ENCODE measurements around the gene ZNF799.
"Not testable (repeated sequence)": the region's sequence is repeated elsewhere in the genome, so short reads cannot be mapped to it uniquely, and the experiment has no call there.

Gene ZNF799

DNA sequence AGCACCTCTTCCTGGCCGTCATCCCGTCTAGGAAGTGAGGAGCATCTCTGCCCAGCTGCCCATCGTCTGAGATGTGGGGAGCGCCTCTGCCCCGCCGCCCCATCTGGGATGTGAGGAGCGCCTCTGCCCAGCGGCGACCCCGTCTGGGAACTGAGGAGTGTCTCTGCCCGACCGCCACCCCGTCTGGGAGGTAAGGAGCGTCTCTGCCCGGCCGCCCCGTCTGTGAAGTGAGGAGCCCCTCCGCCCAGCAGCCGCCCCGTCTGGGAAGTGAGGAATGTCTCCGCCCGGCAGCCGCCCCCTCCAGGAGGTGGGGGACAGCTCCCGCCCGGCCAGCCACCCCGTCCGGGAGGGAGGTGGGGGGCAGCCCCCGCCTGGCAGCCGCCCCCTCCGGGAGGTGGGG lies 38.8 kb downstream of the ZNF799 start:
- not testable (repeated sequence) for DNase-seq

DNA sequence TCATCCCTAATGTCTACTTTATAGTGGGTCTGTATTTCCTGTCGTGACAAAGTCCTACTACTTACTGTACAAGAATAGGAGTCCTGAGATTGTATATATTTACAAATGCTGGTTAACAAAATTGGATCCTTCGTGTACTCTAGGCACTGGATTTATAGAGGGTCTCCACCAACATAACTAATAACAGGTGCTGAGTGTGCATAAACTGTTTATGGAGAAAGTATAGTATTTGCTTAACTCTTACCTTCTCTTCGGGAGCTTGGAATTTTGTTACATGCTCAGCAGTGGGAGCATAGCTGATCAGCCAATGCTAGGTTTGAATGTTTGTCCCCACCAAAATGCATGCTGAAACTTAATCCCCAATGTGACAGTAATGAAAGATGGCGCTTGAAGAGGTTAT lies 47.7 kb downstream of the ZNF799 start:
- no peak for DNase-seq

DNA sequence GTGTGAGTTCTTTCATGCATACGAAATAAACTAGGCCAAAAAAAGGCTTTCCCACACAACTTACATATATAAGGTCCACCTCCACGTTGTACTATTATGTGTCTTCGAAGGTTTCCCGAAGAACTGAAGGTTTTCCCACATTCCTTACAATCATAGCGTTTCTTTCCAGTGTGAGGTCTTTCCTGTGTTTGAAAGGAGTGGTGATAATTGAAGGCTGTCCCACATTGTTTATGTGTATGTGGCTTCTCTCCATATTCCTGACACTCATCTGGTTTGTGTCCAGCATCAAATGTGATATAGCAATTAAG lies 50.2 kb downstream of the ZNF799 start:
- no peak for DNase-seq

DNA sequence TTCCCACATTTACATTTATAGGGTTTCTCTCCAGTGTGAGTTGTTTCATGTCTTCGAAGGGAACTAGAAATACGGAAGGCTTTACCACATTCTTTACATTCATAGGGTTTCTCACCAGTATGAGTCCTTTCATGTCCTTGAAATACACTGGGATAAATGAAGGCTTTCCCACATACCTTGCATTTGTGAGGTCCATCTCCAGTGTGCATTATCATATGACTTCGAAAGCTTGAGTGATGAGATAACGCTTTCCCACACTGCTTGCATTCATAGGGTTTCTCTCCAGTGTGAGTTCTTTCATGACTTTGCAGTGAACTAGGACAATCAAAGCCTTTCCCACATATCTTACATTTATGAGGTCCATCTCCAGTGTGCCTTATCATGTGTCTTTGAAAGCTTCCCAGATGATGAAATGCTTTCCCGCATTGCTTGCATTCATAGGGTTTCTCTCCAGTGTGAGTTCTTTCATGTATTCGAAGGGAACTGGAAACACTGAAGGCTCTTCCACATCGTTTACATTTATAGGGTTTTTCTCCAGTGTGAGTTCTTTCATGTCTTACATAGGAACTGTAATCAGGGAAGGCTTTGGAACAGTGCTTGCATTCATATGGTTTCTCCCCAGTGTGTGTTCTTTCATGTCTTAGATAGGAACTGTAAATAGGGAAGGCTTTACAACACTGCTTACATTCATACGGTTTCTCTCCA lies 50.7 kb downstream of the ZNF799 start:
- DNase-seq, result no peak

DNA sequence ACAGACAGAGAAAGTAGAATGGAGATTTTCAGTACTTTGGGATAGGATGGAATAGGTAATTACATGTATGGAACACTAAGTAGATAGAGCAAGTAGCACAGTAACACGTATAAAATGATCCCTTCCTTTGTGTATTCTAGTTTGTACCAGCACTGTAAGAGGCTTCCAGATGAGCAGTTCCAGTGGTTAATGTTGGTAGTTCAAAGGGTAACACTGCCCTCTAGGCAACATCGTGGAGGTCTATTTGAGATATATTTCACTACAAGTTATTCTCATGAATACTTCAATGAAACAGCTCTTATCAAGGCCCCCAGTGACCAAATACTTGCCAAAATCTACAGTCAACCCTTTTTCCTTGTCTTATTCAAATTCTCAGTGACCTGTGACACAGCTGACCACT lies 54.2 kb downstream of the ZNF799 start:
- DNase-seq, result no peak

DNA sequence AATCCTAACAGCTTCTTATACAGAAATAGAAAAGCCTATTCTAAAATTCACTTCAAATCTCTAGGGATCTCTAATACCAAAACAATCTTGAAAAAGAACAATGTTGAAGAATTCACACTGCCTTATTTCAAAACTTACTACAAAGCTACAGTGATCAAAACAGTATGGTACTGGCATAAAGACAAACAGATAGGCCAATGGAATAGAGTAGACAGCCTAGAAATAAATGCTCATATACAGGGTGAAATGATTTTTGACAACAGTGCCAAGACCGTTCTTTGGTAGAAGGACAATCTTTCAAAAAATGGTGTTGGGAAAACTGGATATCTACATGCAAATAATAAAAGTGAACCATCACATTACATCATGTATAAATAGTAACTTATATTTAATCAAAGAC lies 55.9 kb downstream of the ZNF799 start:
- no peak for DNase-seq
